Germinal center (tissue), 1 donor: Measurements from ENCODE around the gene KMT5B.
"Not testable (repeated sequence)": the region's sequence is repeated elsewhere in the genome, so short reads cannot be mapped to it uniquely, and the experiment has no call there.

Experiments used
- DNase-seq: peaks from one replicate; pipeline ENCODE4 v3.0.0; 2012; ENCODE audit warnings: mixed read lengths, low spot score

KMT5B gene

GRCh38 chr11:68213135-68213515, at the start of gene KMT5B:
TSS of gene KMT5B (minus strand) at chr11:68213296. CDS start at chr11:68190076, 23,220 bp downstream.
- DNase-seq: no peak

- no peak for DNase-seq
Measured at GRCh38 chr11:68262544-68262827, 49.4 kb upstream of the KMT5B start.

- DNase-seq: no peak
Measured at GRCh38 chr11:68261749-68262543, 48.9 kb upstream of the KMT5B start.

- DNase-seq: no peak
Measured at GRCh38 chr11:68261006-68261405, 47.9 kb upstream of the KMT5B start.

GRCh38 chr11:68260484-68260883, 47.4 kb upstream of the KMT5B start:
- DNase-seq: no peak

- DNase-seq: no peak
Measured at GRCh38 chr11:68259122-68259959, 46.2 kb upstream of the KMT5B start.

- DNase-seq: no peak
Measured at GRCh38 chr11:68258363-68258765, 45.3 kb upstream of the KMT5B start.

- DNase-seq: peak; percentile 79
Measured at GRCh38 chr11:68257477-68258362, 44.6 kb upstream of the KMT5B start.

GRCh38 chr11:68256331-68256741, 43.2 kb upstream of the KMT5B start:
- no peak for DNase-seq

- no peak for DNase-seq
Measured at GRCh38 chr11:68255526-68255925, 42.4 kb upstream of the KMT5B start.

- DNase-seq: no peak
Measured at GRCh38 chr11:68254421-68254820, 41.3 kb upstream of the KMT5B start.

GRCh38 chr11:68251765-68252164, 38.7 kb upstream of the KMT5B start:
- no peak for DNase-seq

- not testable (repeated sequence) for DNase-seq
Measured at GRCh38 chr11:68244912-68245311, 31.8 kb upstream of the KMT5B start.

GRCh38 chr11:68243847-68244246, 30.8 kb upstream of the KMT5B start:
- not testable (repeated sequence) for DNase-seq

GRCh38 chr11:68242616-68243015, 29.5 kb upstream of the KMT5B start:
- DNase-seq: no peak

GRCh38 chr11:68231621-68232020, 18.5 kb upstream of the KMT5B start:
- DNase-seq: no peak

GRCh38 chr11:68229601-68230000, 16.5 kb upstream of the KMT5B start:
- DNase-seq: no peak

GRCh38 chr11:68226421-68226820, 13.3 kb upstream of the KMT5B start:
- no peak for DNase-seq

- no peak for DNase-seq
Measured at GRCh38 chr11:68224606-68225005, 11.5 kb upstream of the KMT5B start.

GRCh38 chr11:68223275-68223674, 10.2 kb upstream of the KMT5B start:
- DNase-seq: no peak

- DNase-seq: no peak
Measured at GRCh38 chr11:68221406-68221805, 8.3 kb upstream of the KMT5B start.

GRCh38 chr11:68216171-68216938, 3.3 kb upstream of the KMT5B start:
- no peak for DNase-seq
